ENCODE results near the gene MAPRE2.

Gene MAPRE2

DNA sequence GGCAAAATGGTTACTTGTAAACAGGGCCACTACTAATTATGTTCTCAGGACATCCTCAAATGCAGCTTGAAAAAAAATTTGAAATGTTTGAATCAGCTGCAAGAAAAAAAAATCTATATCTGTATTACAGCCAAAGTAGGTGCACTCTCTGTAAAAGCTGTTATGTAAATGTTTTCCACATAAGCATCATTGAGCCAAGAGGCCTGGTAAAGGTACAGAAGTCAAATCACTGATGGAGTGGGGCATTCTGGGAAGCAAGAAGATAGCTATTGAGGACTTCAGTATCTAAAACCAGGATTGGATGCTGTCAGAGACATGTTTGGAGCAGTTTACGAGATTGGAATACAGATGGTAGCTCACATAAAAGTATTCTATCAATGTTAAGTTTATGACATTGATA is 80.3 kb downstream of the MAPRE2 start:
- Mint-ChIP-seq H3K4me3 (no peak overlapping the region), H3K9me3 (peaks cover 8% of the 10 kb centered on the region), H3K36me3 (ENCODE audit: low read depth) (peaks cover 13% of the 10 kb centered on the region), H3K27ac (no peak overlapping the region), H3K4me1 (ENCODE audit: low read depth) (no peaks in the 10 kb centered on the region), H3K27me3 (ENCODE audit: low read depth) (no peaks in the 10 kb centered on the region)
- no peak for DNase-seq (ENCODE audit: low spot score)

DNA sequence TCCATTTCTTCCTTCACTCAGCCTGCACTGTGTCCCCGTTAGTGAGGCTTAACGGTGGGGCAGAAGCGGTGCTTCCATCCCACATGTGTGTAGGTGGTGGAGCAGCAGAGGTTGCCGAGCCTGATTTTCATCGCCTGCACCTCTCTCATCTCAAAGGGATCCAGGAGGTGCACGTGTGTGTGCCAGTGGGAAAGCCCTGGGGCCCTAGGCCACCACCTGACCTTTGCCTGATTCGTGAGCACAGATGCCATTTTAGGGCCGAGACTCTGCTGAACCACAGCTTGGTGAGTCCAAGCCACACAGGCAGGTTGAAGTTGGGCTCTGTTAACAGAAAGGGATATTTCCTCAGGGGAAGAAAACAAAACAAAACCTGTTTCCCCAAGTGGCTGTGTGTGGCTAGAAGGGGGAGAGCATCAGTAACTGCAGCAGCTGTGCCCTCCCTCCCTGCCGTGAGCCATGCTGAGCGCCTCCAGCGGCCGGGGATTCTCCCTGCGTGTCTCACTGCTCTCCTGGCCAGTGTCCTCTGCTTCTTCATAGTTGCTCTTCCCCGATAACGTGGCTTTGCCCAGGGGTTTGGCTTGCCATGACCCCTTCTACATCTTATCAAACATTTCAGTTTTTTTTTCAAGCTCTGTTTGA is 81.5 kb downstream of the MAPRE2 start:
- Mint-ChIP-seq H3K9me3 (peaks cover 8% of the 10 kb centered on the region), H3K4me1 (ENCODE audit: low read depth) (no peaks in the 10 kb centered on the region), H3K27me3 (ENCODE audit: low read depth) (no peaks in the 10 kb centered on the region), H3K27ac (no peak overlapping the region), H3K4me3 (no peak overlapping the region), H3K36me3 (ENCODE audit: low read depth) (peaks cover 13% of the 10 kb centered on the region)
- no peak for DNase-seq (ENCODE audit: low spot score)

DNA sequence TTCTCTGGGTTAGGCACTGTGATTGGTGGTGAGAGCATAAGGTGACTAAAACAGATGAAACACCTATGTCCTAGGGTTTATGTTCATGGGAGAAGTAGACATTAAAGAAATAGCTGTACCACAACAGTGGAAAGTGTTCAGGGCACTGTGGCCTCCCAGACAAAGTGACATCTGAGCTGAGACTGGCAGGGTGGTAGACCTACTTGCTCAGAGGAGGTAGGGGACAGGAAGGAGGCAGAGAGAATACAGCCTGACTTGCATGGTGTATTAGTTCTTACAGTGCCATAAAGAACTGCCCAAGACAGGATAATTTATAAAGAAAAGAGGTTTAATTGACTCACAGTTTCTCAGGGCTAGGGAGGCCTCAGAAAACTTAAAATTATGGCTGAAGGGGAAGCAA is 82.6 kb downstream of the MAPRE2 start:
- H3K36me3 Mint-ChIP-seq (ENCODE audit: low read depth): peaks cover 16% of the 10 kb centered on the region
- no peaks in the 10 kb centered on the region for H3K4me1 Mint-ChIP-seq (ENCODE audit: low read depth)
- peaks cover 8% of the 10 kb centered on the region for H3K9me3 Mint-ChIP-seq
- no peak overlapping the region for H3K4me3 Mint-ChIP-seq
- DNase-seq (ENCODE audit: low spot score): no peak
- H3K27ac Mint-ChIP-seq: no peak overlapping the region
- H3K27me3 Mint-ChIP-seq (ENCODE audit: low read depth): no peaks in the 10 kb centered on the region

DNA sequence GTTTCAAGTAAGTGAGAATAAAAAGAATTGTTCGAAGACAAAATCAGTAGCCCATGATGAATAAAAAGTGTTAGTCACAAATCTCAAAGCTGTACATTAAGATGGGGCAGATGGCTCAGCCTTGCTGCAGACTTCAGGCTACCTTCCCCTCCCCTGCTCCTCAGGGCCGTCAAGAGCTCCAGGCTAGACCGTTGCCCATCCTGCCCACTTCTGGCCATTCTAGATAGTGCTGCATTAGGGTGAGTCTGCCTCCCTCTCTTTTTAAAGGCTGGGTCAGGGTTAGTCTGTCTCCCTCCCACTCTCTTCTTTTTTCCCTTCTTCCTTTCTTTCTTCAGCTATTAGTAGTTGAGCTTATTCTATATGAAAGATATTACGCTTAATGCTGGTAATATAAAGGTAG is 86.0 kb downstream of the MAPRE2 start:
- H3K9me3 Mint-ChIP-seq: peaks cover 8% of the 10 kb centered on the region
- no peak overlapping the region for H3K27ac Mint-ChIP-seq
- no peaks in the 10 kb centered on the region for H3K27me3 Mint-ChIP-seq (ENCODE audit: low read depth)
- H3K36me3 Mint-ChIP-seq (ENCODE audit: low read depth): peaks cover 23% of the 10 kb centered on the region
- DNase-seq (ENCODE audit: low spot score): no peak
- H3K4me1 Mint-ChIP-seq (ENCODE audit: low read depth): no peaks in the 10 kb centered on the region
- no peak overlapping the region for H3K4me3 Mint-ChIP-seq

DNA sequence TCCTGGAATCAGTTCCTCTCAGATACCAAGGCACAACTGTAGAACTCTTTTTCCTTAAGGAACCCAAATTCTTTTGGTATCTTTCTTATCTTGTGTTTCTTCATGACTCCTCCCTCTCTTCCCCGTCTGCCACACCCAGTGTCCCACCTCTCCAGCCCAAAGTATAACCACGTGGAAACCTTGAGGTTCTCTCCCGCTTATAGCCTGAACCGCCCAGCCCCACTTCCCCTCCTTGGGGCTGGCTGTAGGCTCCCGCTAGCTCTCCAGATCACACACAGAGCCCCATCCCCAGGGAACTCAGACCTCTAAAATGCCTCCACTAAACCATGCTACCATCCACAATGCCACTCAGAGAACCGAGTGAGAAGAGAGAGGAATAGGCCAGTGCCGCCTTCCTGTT is 87.5 kb downstream of the MAPRE2 start:
- Mint-ChIP-seq H3K27ac (no peak overlapping the region), H3K36me3 (ENCODE audit: low read depth) (peaks cover 18% of the 10 kb centered on the region)

DNA sequence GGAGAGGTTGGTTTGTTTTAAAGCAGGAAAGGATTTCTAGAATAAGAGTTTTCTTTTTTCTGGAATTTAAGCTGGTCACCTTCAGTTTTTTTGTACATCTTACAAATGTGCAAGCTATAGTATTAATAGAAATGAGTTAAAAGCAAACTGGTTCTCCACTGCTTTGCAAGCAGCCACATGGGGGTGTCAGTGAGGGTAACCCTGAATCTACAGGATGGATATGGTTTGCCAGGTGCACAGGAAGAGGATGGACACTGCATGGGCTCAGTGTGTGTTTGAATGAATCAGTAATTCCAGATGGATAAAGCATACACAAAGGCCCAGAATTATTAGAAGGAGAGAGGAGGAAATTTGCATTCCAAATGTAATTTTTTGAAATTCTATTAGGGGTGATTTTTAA is 89.0 kb downstream of the MAPRE2 start:
- Mint-ChIP-seq H3K4me1 (ENCODE audit: low read depth) (no peaks in the 10 kb centered on the region), H3K9me3 (no peaks in the 10 kb centered on the region), H3K27ac (no peak overlapping the region), H3K36me3 (ENCODE audit: low read depth) (peaks cover 14% of the 10 kb centered on the region), H3K27me3 (ENCODE audit: low read depth) (no peaks in the 10 kb centered on the region), H3K4me3 (no peak overlapping the region)
- no peak for DNase-seq (ENCODE audit: low spot score)

More for the DNA sequence above, 87.5 kb downstream of the MAPRE2 start:
- H3K4me3 Mint-ChIP-seq: no peak overlapping the region
- H3K9me3 Mint-ChIP-seq: peaks cover 7% of the 10 kb centered on the region
- H3K27me3 Mint-ChIP-seq (ENCODE audit: low read depth): no peaks in the 10 kb centered on the region
- H3K4me1 Mint-ChIP-seq (ENCODE audit: low read depth): no peaks in the 10 kb centered on the region
- no peak for DNase-seq (ENCODE audit: low spot score)

DNA sequence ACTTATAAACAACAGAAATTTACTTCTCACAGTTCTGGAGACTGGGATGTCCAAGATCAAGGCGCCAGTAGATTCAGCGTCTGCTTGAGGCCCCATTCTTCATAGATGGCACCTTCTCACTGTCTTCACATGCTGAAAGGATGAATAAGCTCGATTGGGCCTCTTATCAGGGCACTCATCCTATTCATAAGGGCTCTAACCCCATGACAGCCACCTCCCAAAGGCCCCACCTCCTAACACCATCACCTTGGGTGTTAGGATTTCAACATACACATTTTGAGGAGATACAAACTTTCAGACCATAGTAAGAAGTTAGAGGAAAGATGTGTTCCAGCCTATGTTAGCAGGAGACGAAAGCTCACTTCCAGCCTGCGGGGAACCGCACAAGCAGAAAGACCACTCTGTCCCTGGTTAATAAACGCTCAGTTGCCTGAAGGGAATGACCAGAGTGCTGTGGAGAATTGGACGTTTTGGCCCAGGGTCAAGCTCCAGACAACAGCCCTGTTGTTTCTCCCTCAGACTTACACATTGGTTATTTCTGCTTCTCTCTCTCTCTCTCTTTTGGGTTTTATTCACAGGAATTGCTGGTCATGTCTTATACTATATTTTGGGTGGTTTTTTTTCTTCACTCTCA is 90.3 kb downstream of the MAPRE2 start:
- no peaks in the 10 kb centered on the region for H3K4me1 Mint-ChIP-seq (ENCODE audit: low read depth)
- DNase-seq (ENCODE audit: low spot score): no peak
- H3K4me3 Mint-ChIP-seq: no peak overlapping the region
- H3K9me3 Mint-ChIP-seq: no peaks in the 10 kb centered on the region
- H3K27ac Mint-ChIP-seq: no peak overlapping the region
- H3K36me3 Mint-ChIP-seq (ENCODE audit: low read depth): peaks cover 17% of the 10 kb centered on the region
- no peaks in the 10 kb centered on the region for H3K27me3 Mint-ChIP-seq (ENCODE audit: low read depth)

DNA sequence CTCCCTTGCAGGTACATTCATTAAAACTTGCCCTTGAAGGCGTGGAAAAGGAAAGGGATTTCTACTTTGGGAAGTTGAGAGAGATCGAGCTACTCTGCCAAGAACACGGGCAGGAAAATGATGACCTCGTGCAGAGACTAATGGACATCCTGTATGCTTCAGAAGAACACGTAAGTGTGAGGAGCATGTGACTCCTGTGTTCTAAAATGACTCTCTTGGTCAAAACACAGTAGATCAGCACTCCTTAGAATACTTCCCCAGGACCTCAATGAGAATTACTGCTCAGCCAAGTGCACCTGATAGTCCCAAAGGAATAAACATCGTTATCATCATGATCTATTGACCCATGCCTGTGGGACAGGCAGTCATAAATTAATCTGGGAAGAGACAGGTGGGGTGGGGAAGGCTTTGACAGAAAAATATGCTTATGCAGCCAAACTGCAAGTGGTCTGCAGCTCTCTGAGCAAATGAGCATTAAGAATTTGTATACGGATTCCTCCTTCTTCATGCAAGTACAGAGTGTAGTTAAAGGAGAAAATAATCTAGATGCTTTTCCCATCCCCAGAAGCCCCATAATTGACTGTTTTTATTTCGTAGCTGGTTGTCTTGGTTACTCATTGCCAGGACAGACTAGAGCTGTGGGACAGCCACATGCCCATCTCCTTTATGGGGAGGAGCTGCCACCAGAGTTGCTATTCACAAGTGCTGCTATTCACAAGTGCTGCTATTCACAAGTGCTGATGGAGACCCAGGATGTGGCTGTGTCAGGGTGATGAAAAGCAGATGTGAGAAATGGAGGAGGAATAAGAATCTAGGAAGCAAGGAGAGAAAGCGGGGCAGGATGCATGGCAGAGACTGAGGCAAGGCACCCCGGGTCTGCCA is 91.0 kb downstream of the MAPRE2 start:
- no peak for DNase-seq (ENCODE audit: low spot score)
- Mint-ChIP-seq H3K27me3 (ENCODE audit: low read depth) (no peaks in the 10 kb centered on the region), H3K27ac (no peak overlapping the region), H3K4me3 (no peak overlapping the region), H3K9me3 (no peaks in the 10 kb centered on the region), H3K4me1 (ENCODE audit: low read depth) (no peaks in the 10 kb centered on the region), H3K36me3 (ENCODE audit: low read depth) (peaks cover 17% of the 10 kb centered on the region)

DNA sequence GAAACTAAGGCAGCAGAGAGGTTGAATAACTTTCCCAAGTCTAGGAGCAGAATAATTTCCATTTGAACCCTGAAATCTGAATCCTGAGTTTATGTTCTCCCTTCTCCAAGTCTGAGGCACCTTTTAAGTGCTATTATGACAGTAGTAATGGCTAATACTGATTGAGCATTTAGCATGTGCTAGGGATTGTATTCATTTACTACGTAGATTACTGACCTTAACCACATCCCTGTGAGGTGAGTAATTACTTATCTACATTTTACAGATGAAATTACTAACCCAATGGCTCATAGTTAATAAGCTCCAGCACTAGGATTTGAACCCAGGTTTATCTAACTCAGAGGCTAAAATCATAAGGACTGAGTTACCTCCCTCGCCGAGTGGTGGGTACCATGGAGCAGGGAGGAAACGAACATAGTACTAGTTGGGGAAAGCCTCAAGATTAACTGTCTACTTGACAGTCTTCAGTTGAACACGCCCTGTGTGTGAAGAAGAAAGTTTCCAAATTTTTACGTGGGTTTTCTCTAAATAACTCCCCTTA is 93.0 kb downstream of the MAPRE2 start:
- H3K27me3 Mint-ChIP-seq (ENCODE audit: low read depth): no peaks in the 10 kb centered on the region
- no peak overlapping the region for H3K4me3 Mint-ChIP-seq
- no peaks in the 10 kb centered on the region for H3K4me1 Mint-ChIP-seq (ENCODE audit: low read depth)
- no peak overlapping the region for H3K27ac Mint-ChIP-seq
- no peaks in the 10 kb centered on the region for H3K9me3 Mint-ChIP-seq
- peaks cover 14% of the 10 kb centered on the region for H3K36me3 Mint-ChIP-seq (ENCODE audit: low read depth)
- DNase-seq (ENCODE audit: low spot score): no peak

DNA sequence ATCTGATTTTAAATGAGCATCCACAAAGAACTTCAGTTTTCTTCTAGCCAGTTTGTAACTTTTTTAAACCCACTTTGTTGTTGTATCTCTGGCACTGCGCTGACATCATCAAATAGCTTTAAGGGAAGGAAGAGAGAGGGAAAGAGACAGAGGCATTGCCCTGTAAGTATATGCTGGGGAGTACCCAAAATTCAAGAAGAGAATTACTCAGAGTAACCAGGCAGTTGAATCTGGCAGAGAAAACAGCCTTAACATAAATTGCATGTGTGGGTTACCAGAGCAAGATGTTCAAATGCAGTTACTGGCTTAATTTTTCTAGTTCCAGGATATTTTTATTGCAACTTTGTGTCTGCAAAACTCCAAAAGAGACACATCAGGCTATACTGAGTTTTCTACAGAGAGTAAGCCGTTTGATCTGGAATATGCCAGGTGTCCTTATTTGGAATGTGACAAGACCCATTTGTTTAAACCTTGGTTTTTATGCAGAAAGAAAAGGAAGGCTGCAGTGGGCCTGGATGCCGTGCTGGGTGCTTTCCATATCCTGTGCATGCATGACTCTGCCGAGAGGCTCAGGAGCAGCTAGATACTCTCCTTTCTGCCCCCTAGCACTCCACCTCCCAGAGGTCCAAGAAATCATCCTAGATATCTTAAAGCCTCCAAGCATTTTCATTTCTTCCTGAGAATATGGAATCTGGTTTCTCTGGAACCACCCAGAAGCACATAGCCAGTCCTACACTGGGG is 93.7 kb downstream of the MAPRE2 start:
- H3K4me3 Mint-ChIP-seq: no peak overlapping the region
- peaks cover 15% of the 10 kb centered on the region for H3K36me3 Mint-ChIP-seq (ENCODE audit: low read depth)
- no peak for DNase-seq (ENCODE audit: low spot score)
- H3K27me3 Mint-ChIP-seq (ENCODE audit: low read depth): no peaks in the 10 kb centered on the region
- H3K4me1 Mint-ChIP-seq (ENCODE audit: low read depth): no peaks in the 10 kb centered on the region
- H3K9me3 Mint-ChIP-seq: no peaks in the 10 kb centered on the region
- no peak overlapping the region for H3K27ac Mint-ChIP-seq

DNA sequence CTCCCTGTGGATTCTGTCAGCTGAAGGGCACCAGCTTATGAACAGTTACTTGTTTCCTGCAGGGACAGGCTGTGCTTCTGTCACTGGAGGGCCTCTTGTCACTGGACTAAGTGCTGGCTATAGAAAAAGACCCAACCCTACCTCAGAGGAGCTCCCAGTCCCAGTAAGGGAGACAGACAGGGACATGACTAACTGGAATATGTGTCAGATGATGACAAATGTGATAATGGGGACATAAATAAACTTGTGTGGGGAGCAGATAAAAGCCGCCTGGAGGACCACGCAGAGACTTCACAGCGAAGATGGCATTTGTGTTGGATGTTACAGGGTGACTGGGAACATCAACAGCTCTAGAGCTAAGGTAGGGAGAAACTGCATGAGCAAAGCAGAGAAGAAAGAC is 95.0 kb downstream of the MAPRE2 start:
- Mint-ChIP-seq H3K4me3 (no peak overlapping the region), H3K27ac (no peak overlapping the region), H3K9me3 (no peaks in the 10 kb centered on the region), H3K27me3 (ENCODE audit: low read depth) (no peaks in the 10 kb centered on the region), H3K4me1 (ENCODE audit: low read depth) (peaks cover 1% of the 10 kb centered on the region), H3K36me3 (ENCODE audit: low read depth) (peaks cover 19% of the 10 kb centered on the region)
- DNase-seq (ENCODE audit: low spot score): no peak

DNA sequence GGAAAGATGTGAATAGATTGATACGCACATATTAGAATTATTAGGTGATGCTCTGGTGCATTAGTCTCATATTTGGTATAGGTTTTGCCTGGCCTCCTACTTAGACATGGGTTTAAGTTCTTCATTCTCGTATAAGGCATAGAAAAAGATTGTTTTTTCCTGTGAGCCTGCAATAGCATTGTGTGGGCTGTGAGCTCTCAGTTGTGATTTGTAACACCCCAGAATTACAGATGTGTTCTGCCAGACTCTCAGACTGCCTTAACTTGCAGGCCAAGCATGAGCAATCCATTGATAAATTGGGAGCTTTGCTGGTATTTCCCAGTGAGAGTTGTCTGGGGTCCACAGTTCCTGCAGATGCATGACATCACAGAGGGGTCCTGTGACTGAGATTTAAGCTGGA is 95.7 kb downstream of the MAPRE2 start:
- Mint-ChIP-seq H3K27ac (no peak overlapping the region), H3K9me3 (no peaks in the 10 kb centered on the region), H3K4me3 (no peak overlapping the region), H3K27me3 (ENCODE audit: low read depth) (no peaks in the 10 kb centered on the region), H3K36me3 (ENCODE audit: low read depth) (peaks cover 19% of the 10 kb centered on the region), H3K4me1 (ENCODE audit: low read depth) (peaks cover 2% of the 10 kb centered on the region)
- DNase-seq (ENCODE audit: low spot score): no peak

DNA sequence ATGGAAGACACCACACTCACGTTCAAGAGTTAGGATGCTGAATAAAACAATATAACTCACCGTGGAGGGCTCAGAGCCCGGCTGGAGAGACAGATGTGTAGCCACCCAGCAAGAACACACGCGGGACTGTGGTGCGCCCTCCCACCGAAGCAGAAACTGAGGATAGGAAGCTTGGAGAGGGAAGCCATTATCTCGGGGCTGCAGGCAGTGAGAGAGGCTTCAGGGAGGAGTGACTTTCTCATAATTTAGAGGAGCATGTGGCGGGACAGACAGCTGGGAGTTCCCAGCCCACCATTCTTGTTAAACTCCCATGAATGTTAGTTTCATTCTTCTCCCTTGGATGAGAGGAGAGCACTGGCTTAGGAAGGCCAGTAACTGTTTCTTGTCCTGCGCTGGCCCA is 96.4 kb downstream of the MAPRE2 start:
- H3K36me3 Mint-ChIP-seq (ENCODE audit: low read depth): peaks cover 18% of the 10 kb centered on the region

More for the DNA sequence above, 96.4 kb downstream of the MAPRE2 start:
- peaks cover 3% of the 10 kb centered on the region for H3K4me1 Mint-ChIP-seq (ENCODE audit: low read depth)
- DNase-seq (ENCODE audit: low spot score): no peak
- H3K27ac Mint-ChIP-seq: no peak overlapping the region
- no peaks in the 10 kb centered on the region for H3K9me3 Mint-ChIP-seq
- H3K27me3 Mint-ChIP-seq (ENCODE audit: low read depth): no peaks in the 10 kb centered on the region
- no peak overlapping the region for H3K4me3 Mint-ChIP-seq

Measured in T-helper 2 cell treated with Interferon-gamma antibody and Interleukin-4, amounts not matched to agents 5 μg/mL and 100 μg/mL, for 36 hours (primary cell).